ENCODE measurements around the gene RAI1.

DNA sequence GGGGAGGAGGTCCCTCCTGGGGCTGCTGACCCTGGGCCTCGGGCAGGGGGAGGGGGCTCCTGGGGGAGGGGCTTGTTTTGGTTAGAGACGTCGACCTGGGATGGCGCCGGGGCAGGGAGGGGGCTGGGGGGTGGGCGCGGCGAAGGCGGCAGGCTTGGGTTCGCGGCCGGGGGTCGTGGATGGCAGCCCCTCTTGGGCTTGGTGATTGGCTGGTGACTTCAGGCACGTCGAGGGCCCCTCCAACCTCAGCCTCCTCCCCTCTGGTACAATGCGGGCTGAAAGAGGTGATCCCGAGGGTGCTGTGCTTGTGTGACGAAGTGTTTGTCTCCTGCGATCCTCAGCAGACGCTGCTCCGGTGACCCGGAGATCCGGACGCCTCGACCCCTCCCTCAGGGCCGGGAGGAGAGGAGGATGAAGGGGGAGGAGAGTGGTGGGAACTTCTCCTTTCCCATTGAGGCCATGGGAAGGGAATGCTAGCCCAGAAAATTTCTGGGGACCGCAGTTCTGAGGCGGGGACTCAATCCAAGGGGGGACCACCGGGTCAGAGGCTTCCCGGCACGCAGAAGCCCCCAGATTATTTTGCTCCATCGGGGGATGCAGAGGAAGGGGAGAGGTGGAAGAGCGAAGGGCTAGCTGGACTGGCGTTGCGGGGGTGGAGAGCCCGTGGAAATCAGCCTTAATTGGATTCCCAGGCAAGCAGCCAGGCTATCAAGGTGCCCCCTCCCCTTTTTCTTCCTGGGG, 43.9 kb downstream of the RAI1 start:
- TF ChIP-seq TOX (CRISPR knock-in tag; IDR thresholded peaks at IDR 0.05; ENCODE audit: borderline replicate concordance) (no peak), SNAI2 (CRISPR knock-in tag; IDR thresholded peaks at IDR 0.05) (no peak), PATZ1 (CRISPR knock-in tag; IDR thresholded peaks at IDR 0.05; ENCODE audit: borderline replicate concordance) (no peak), ZNF565 (CRISPR knock-in tag; conservative IDR thresholded peaks at IDR 0.05; ENCODE audit: low read depth) (no peak), ZFP30 (CRISPR knock-in tag; IDR thresholded peaks at IDR 0.05) (no peak), RARB (CRISPR knock-in tag; IDR thresholded peaks at IDR 0.05) (no peak), ZFP3 (CRISPR knock-in tag; IDR thresholded peaks at IDR 0.05) (no peak)

Measured in SK-N-SH treated with all-trans-retinoic acid at 6 μM for 48 hours (cell line).